ENCODE data around the gene FOXL2NB.

DNA sequence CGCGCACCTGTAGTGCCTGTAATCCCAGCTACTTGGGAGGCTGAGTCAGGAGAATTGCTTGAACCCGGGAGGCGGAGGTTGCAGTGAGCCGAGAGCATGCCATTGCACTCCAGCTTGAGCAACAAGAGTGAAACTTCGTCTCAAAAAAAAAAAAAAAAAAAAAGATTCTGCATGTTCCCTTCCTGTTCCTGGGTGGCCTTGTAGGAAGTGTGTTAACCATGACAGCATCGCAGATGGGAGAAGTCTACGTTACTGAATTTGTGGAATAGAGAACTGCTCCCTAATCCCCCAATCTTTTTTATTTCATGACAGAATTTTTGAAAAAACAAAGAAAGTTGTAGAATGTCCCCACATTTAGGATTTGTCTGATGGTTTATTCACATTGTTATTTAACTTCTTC lies 45.5 kb upstream of the FOXL2NB start:
- TF ChIP-seq EZH2 (IDR thresholded peaks at IDR 0.05; ENCODE audit: borderline replicate concordance, low read depth, low read length, poor library complexity, severe bottlenecking), result no peak
- TF ChIP-seq, protein P1, sequence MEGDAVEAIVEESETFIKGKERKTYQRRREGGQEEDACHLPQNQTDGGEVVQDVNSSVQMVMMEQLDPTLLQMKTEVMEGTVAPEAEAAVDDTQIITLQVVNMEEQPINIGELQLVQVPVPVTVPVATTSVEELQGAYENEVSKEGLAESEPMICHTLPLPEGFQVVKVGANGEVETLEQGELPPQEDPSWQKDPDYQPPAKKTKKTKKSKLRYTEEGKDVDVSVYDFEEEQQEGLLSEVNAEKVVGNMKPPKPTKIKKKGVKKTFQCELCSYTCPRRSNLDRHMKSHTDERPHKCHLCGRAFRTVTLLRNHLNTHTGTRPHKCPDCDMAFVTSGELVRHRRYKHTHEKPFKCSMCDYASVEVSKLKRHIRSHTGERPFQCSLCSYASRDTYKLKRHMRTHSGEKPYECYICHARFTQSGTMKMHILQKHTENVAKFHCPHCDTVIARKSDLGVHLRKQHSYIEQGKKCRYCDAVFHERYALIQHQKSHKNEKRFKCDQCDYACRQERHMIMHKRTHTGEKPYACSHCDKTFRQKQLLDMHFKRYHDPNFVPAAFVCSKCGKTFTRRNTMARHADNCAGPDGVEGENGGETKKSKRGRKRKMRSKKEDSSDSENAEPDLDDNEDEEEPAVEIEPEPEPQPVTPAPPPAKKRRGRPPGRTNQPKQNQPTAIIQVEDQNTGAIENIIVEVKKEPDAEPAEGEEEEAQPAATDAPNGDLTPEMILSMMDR (conservative IDR thresholded peaks at IDR 0.05; ENCODE audit: low read depth, low read length), result no peak

Measured in A673 (cell line).